ENCODE results near the gene CELF3.

CELF3 gene

GRCh38 chr1:151720974-151721787, 4.6 kb upstream of the CELF3 start, which contains the start of gene RIIAD1:
TSS of gene RIIAD1 (plus strand) at chr1:151721522. CDS start at chr1:151721537, 15 bp downstream.
- ChIA-PET CTCF (interaction anchor here (0.9 to 1.7 kb wide), 4 partner anchors 14 to 200 kb away, joined by 3 to 6 read pairs (median 4); no protein-coding TSS in a partner anchor), POLR2A (no interaction called here)
- DNase-seq (ENCODE audit: extremely low spot score): peak; percentile 91
- TF ChIP-seq CTCF (IDR thresholded peaks at IDR 0.05; ENCODE audit: control extremely low read depth, extremely low read depth, low read depth, missing control alignments): no peak

GRCh38 chr1:151720554-151720953, 4.0 kb upstream of the CELF3 start:
- TF ChIP-seq CTCF (IDR thresholded peaks at IDR 0.05; ENCODE audit: control extremely low read depth, extremely low read depth, low read depth, missing control alignments): no peak
- CTCF ChIA-PET: interaction anchor here (0.9 to 1.7 kb wide), 4 partner anchors 15 to 200 kb away, joined by 3 to 6 read pairs (median 4); no protein-coding TSS in a partner anchor
- POLR2A ChIA-PET: interaction anchor here (0.7 kb wide), 1 partner anchor 12 kb away, joined by 3 read pairs; no protein-coding TSS in a partner anchor
- DNase-seq (ENCODE audit: extremely low spot score): peak; percentile 73

GRCh38 chr1:151720125-151720524, 3.5 kb upstream of the CELF3 start:
- CTCF ChIA-PET: interaction anchor here (0.9 to 1.7 kb wide), 4 partner anchors 15 to 199 kb away, joined by 3 to 6 read pairs (median 4); no protein-coding TSS in a partner anchor
- POLR2A ChIA-PET: interaction anchor here (0.7 kb wide), 1 partner anchor 11 kb away, joined by 3 read pairs; no protein-coding TSS in a partner anchor
- no peak for TF ChIP-seq CTCF (IDR thresholded peaks at IDR 0.05; ENCODE audit: control extremely low read depth, extremely low read depth, low read depth, missing control alignments)
- DNase-seq (ENCODE audit: extremely low spot score): no peak

- no peak for DNase-seq (ENCODE audit: extremely low spot score)
- TF ChIP-seq CTCF (IDR thresholded peaks at IDR 0.05; ENCODE audit: control extremely low read depth, extremely low read depth, low read depth, missing control alignments): no peak
- ChIA-PET CTCF (no interaction called here), POLR2A (no interaction called here)
These were observed 2.1 kb upstream of the CELF3 start for GRCh38 chr1:151718666-151719065.

- TF ChIP-seq CTCF (IDR thresholded peaks at IDR 0.05; ENCODE audit: control extremely low read depth, extremely low read depth, low read depth, missing control alignments): no peak
- POLR2A ChIA-PET: no interaction called here
- CTCF ChIA-PET: interaction anchor here (1.1 kb wide), 1 partner anchor 45 kb away, joined by 4 read pairs; the partner anchor contains the start of gene MRPL9
- no peak for DNase-seq (ENCODE audit: extremely low spot score)
These were observed 1.4 kb upstream of the CELF3 start for GRCh38 chr1:151718011-151718431.

GRCh38 chr1:151716405-151716762, 219 bp downstream of the CELF3 start:
- no peak for DNase-seq (ENCODE audit: extremely low spot score)
- POLR2A ChIA-PET: no interaction called here
- CTCF ChIA-PET: interaction anchor here (0.9 to 2.6 kb wide), 2 partner anchors 18 to 123 kb away, joined by 3 to 10 read pairs; no protein-coding TSS in a partner anchor
- TF ChIP-seq CTCF (IDR thresholded peaks at IDR 0.05; ENCODE audit: control extremely low read depth, extremely low read depth, low read depth, missing control alignments): no peak
